IPS-18c (cell line): ENCODE data around the gene PPP1R9B.

Experiments
- H3K4me3 ChIP-seq: 2 replicates; pipeline ENCODE4 v1.7.0; 2013; ENCODE audit warnings: low read depth, mild to moderate bottlenecking, low read length, moderate library complexity; ENCODE audit not compliant: insufficient read depth
- H3K9me3 ChIP-seq: one replicate; pipeline ENCODE4 v1.6.1; 2013; ENCODE audit warnings: mild to moderate bottlenecking, low read length, moderate library complexity; ENCODE audit not compliant: control insufficient read depth, insufficient read depth

The PPP1R9B gene

GRCh38 chr17:50165867-50166517 lies 15.5 kb upstream of the PPP1R9B start, which contains the start of gene SGCA:
Gene SGCA, plus strand, starts transcription at chr17:50166005. Its CDS starts 36 bp downstream, at chr17:50166041.
- no peaks in the 10 kb centered on the region for H3K9me3 ChIP-seq
- no peak within 1 kb of the TSS for H3K4me3 ChIP-seq

GRCh38 chr17:50165466-50165865 lies 15.0 kb upstream of the PPP1R9B start:
- Histone ChIP-seq H3K9me3 (no peaks in the 10 kb centered on the region), H3K4me3 (no peak overlapping the region)

- Histone ChIP-seq H3K4me3 (no peak overlapping the region), H3K9me3 (no peaks in the 10 kb centered on the region)
Observed at GRCh38 chr17:50165066-50165465, 14.6 kb upstream of the PPP1R9B start.

GRCh38 chr17:50164697-50164988 lies 14.2 kb upstream of the PPP1R9B start:
- no peak overlapping the region for H3K4me3 ChIP-seq
- H3K9me3 ChIP-seq: no peaks in the 10 kb centered on the region

GRCh38 chr17:50163843-50164696 lies 13.6 kb upstream of the PPP1R9B start:
- no peak overlapping the region for H3K4me3 ChIP-seq
- no peaks in the 10 kb centered on the region for H3K9me3 ChIP-seq

GRCh38 chr17:50162466-50163254 lies 12.2 kb upstream of the PPP1R9B start:
- Histone ChIP-seq H3K9me3 (no peaks in the 10 kb centered on the region), H3K4me3 (no peak overlapping the region)

- H3K9me3 ChIP-seq: no peaks in the 10 kb centered on the region
- H3K4me3 ChIP-seq: no peak overlapping the region; the same call in 1 of the 2 replicates
Observed at GRCh38 chr17:50161911-50162288, 11.4 kb upstream of the PPP1R9B start.

GRCh38 chr17:50161023-50161910 lies 10.8 kb upstream of the PPP1R9B start:
- H3K9me3 ChIP-seq: no peaks in the 10 kb centered on the region
- H3K4me3 ChIP-seq: peak overlapping the region; percentile 42

- H3K9me3 ChIP-seq: no peaks in the 10 kb centered on the region
- H3K4me3 ChIP-seq: no peak overlapping the region
Observed at GRCh38 chr17:50157891-50158290, 7.4 kb upstream of the PPP1R9B start.

GRCh38 chr17:50155115-50155819 lies 4.8 kb upstream of the PPP1R9B start:
- no peak overlapping the region for H3K4me3 ChIP-seq
- no peaks in the 10 kb centered on the region for H3K9me3 ChIP-seq

- H3K4me3 ChIP-seq: no peak overlapping the region
- H3K9me3 ChIP-seq: no peaks in the 10 kb centered on the region
Observed at GRCh38 chr17:50154604-50155003, 4.1 kb upstream of the PPP1R9B start.

- Histone ChIP-seq H3K9me3 (no peaks in the 10 kb centered on the region), H3K4me3 (no peak overlapping the region)
Observed at GRCh38 chr17:50153650-50154575, 3.4 kb upstream of the PPP1R9B start.

- Histone ChIP-seq H3K4me3 (no peak overlapping the region), H3K9me3 (no peaks in the 10 kb centered on the region)
Observed at GRCh38 chr17:50152736-50153135, 2.3 kb upstream of the PPP1R9B start.

GRCh38 chr17:50151937-50152547 lies 1.6 kb upstream of the PPP1R9B start:
- Histone ChIP-seq H3K4me3 (peak overlapping the region; percentile 50; the same call in 1 of the 2 replicates), H3K9me3 (no peaks in the 10 kb centered on the region)
